Testis (tissue), 3 donors: ENCODE measurements around the gene CRY1. TPM values are rescaled to one million over a fixed set of nuclear protein-coding genes. Genes with fewer than 3 reads are reported as not detected.
"Not testable (repeated sequence)": the region's sequence is repeated elsewhere in the genome, so short reads cannot be mapped to it uniquely, and the experiment has no call there.

ENCODE experiments used
- DNase-seq: peaks from one replicate; pipeline ENCODE4 v3.0.0-alpha.2; 2019
- H3K27ac ChIP-seq, 2 donors: fragments of 200-600 bp; sonication (generic); one replicate each; pipeline ENCODE4 v1.5.1; 2019
- H3K27me3 ChIP-seq: fragments of 200-600 bp; sonication (generic); one replicate; pipeline ENCODE4 v1.5.1; 2019
- H3K36me3 ChIP-seq: fragments of 200-600 bp; sonication (generic); one replicate; pipeline ENCODE4 v1.5.1; 2017; ENCODE audit warnings: low read depth; ENCODE audit errors: missing control alignments
- H3K4me1 ChIP-seq: fragments of 200-600 bp; sonication (generic); one replicate; pipeline ENCODE4 v1.5.1; 2019
- H3K4me3 ChIP-seq, 2 donors: fragments of 200-600 bp; sonication (generic); one replicate each; pipeline ENCODE4 v1.5.1; 2017 to 2019
- H3K9me3 ChIP-seq: fragments of 200-600 bp; sonication (generic); one replicate; pipeline ENCODE4 v1.5.1; 2017
- POLR2A ChIP-seq: fragments of 450-650 bp; IDR thresholded peaks from one replicate; pipeline ENCODE4 v1.6.1; 2017; ENCODE audit warnings: antibody characterized with exemption, mild to moderate bottlenecking, moderate library complexity
- WGBS, 2 donors: methylation state at CpG; one replicate each; pipeline ENCODE4 v1.1.5; 2018; 5-methylcytosine and 5-hydroxymethylcytosine counted together
- intact Hi-C: fragments of 100-400 bp; cut with DNase I; formaldehyde crosslinking; loops from one replicate; pipeline ENCODE4 v1.15.1; 2023; ENCODE audit warnings: low total_unique reads
- polyA plus RNA-seq: library from polyadenylated mRNA; stranded (reverse); fragments of 350-450 nt; fragmentation: Illumina TruSeq; extraction: RNeasy Lipid Tissue Mini Kit (QIAGEN cat#74804); gene quantifications from one replicate; pipeline ENCODE4 v1.2.3, GENCODE V29; 2014; ENCODE audit warnings: low read depth, low replicate concordance; ENCODE audit not compliant: insufficient read depth
- total RNA-seq, 2 donors: library from RNA; depleted of rRNA; stranded (reverse); fragments of >200 nt; gene quantifications; one replicate each; pipeline ENCODE4 v1.2.3, GENCODE V29; 2016
- TF ChIP-seq, protein P1 (sequence below), 3 experiments: fragments of 450-650 bp in 2 of 3; fragments of 200-600 bp in 1 of 3; sonication (generic) in 1 of 3; IDR thresholded peaks; one replicate each; pipeline ENCODE4 v1.5.1; 2016 to 2019; ENCODE audit warnings: antibody characterized with exemption in 3 of 3, mild to moderate bottlenecking in 2 of 3, moderate library complexity in 1 of 3

Gene CRY1
- total and polyA plus RNA-seq, 3 donors from 2014 or later = 63.0 to 92.0 (median 71.6) TPM

DNA sequence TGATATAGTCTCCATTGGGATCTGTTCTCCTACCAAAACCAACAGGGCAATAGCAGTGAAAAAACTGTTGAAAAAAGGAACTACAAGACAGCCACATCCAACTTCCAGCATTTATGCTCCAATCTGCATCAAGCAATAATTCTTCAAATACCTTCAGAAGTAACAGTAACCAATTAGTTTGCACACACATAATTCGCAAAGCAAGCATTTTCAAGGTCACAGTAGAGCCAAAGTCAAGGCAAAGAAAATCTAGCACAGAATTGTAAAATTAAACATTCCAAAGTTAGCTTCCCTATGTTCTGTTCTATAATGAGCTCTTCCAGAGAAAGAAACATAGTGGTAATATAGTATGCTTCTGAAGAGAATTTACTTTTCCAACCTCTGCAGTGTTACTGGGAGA lies 95.4 kb downstream of the CRY1 start:
- H3K36me3 ChIP-seq = no peaks in the 10 kb centered on the region
- H3K27ac ChIP-seq = no peak overlapping the region
- no peak for DNase-seq

GRCh38 chr12:106996102-106996501 lies 97.2 kb downstream of the CRY1 start:
- intact Hi-C loops, H3K4me3 ChIP-seq, H3K27me3 ChIP-seq, H3K36me3 ChIP-seq, DNase-seq, H3K9me3 ChIP-seq, H3K4me1 ChIP-seq, H3K27ac ChIP-seq: not testable (repeated sequence)
- 96 to 97% methylated on average over 5 of the region's 5 CpGs for WGBS, 2 donors

More for the DNA sequence above, 95.4 kb downstream of the CRY1 start:
- Histone ChIP-seq H3K4me3 (no peak overlapping the region), H3K27me3 (no peaks in the 10 kb centered on the region), H3K9me3 (no peaks in the 10 kb centered on the region), H3K4me1 (peaks cover 4% of the 10 kb centered on the region)
- intact Hi-C loops = no loop called here
- WGBS, 2 donors = 56 to 62% methylated on average over 1 of the region's 1 CpG
- no peak for TF ChIP-seq POLR2A
- TF ChIP-seq, protein P1, sequence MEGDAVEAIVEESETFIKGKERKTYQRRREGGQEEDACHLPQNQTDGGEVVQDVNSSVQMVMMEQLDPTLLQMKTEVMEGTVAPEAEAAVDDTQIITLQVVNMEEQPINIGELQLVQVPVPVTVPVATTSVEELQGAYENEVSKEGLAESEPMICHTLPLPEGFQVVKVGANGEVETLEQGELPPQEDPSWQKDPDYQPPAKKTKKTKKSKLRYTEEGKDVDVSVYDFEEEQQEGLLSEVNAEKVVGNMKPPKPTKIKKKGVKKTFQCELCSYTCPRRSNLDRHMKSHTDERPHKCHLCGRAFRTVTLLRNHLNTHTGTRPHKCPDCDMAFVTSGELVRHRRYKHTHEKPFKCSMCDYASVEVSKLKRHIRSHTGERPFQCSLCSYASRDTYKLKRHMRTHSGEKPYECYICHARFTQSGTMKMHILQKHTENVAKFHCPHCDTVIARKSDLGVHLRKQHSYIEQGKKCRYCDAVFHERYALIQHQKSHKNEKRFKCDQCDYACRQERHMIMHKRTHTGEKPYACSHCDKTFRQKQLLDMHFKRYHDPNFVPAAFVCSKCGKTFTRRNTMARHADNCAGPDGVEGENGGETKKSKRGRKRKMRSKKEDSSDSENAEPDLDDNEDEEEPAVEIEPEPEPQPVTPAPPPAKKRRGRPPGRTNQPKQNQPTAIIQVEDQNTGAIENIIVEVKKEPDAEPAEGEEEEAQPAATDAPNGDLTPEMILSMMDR (IDR thresholded peaks at IDR 0.05) = no peak

DNA sequence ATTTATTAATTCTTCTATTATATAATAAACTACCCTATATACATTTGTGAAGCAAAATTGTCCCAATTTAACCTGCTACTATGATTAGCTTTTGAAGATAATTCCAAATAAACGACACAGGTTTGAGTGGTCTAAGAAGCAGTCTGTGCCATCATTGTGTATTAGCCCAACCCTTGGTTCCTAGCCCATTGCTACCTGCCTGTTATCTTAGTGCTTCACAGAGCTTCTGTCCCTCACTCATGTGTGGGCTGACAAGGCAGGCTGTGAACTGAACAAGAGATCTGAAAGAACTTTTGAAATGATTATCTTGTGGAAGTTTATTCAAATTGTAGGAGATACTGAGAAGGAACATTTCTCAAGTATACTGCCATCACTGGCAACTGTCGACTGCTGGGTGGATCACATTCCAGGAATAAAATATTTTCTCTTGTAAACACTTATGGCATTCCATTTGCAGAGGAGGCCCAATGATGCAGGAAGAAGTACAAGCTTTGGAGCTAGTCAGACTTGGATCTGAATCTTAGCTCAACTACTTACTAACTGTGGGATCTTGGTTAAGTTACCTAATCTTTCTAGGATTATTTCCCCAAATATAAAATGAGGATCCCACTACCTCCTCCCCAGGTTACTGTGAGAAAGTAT lies 98.6 kb downstream of the CRY1 start:
- TF ChIP-seq POLR2A = no peak
- TF ChIP-seq, protein P1 (IDR thresholded peaks at IDR 0.05) = no peak
- Histone ChIP-seq H3K36me3 (no peaks in the 10 kb centered on the region), H3K9me3 (no peaks in the 10 kb centered on the region), H3K27me3 (no peaks in the 10 kb centered on the region), H3K4me1 (peaks cover 4% of the 10 kb centered on the region), H3K27ac (peak overlapping the region in 1 of 2 donors; percentile 42), H3K4me3 (no peak overlapping the region)
- intact Hi-C loops = no loop called here
- DNase-seq = no peak
- 39 to 49% methylated on average over 2 of the region's 2 CpGs for WGBS, 2 donors

DNA sequence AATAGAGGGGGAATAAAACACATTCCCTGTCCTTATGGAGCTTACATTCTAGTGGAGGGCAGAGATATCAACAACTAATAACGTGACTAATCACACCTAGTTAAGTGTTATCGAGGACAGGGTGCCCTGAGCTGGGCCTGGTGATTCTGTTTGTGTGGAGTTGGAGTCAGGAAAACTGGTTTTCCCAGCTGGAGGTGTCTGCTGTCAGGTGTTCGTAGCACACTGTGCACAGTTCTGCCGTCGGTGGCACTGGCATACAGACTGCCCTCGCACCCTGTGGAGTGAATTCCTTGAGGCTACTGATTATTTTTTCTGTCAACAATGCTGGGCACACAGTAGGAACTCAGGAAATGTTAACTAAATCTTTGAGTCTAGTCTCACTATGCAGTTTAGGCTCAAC lies 105.5 kb downstream of the CRY1 start:
- WGBS, 2 donors = 49 to 56% methylated on average over 6 of the region's 6 CpGs
- no peak for DNase-seq
- Histone ChIP-seq H3K4me1 (peaks cover 11% of the 10 kb centered on the region), H3K9me3 (no peaks in the 10 kb centered on the region), H3K4me3 (peak overlapping the region in 1 of 2 donors; percentile 89), H3K27me3 (no peaks in the 10 kb centered on the region), H3K27ac (no peak overlapping the region), H3K36me3 (no peaks in the 10 kb centered on the region)
- TF ChIP-seq, protein P1 (IDR thresholded peaks at IDR 0.05) = no peak
- TF ChIP-seq POLR2A = no peak
- intact Hi-C loops = loop anchor here (10.0 kb wide), 1 partner anchor 107 kb away; the partner anchor contains the start of gene CRY1

- peaks cover 11% of the 10 kb centered on the region for H3K4me1 ChIP-seq
- 0% methylated on average over 17 to 50 of the region's 50 CpGs for WGBS, 2 donors
- no peaks in the 10 kb centered on the region for H3K9me3 ChIP-seq
- DNase-seq = peak; percentile 96
- H3K27ac ChIP-seq = peak within 1 kb of the TSS; percentile 89 to 93
- intact Hi-C loops = loop anchor here (10.0 kb wide), 1 partner anchor 108 kb away; the partner anchor contains the start of gene CRY1
- TF ChIP-seq, protein P1 (IDR thresholded peaks at IDR 0.05) = no peak
- TF ChIP-seq POLR2A = peak; percentile 41
- H3K4me3 ChIP-seq = peak within 1 kb of the TSS; percentile 79 to 89
- no peaks in the 10 kb centered on the region for H3K36me3 ChIP-seq
- no peaks in the 10 kb centered on the region for H3K27me3 ChIP-seq
These were observed 106.5 kb downstream of the CRY1 start, which contains the start of gene MTERF2 for GRCh38 chr12:106986625-106987389. TSS of gene MTERF2 (minus strand) at chr12:106987146. CDS start at chr12:106978714, 8,432 bp downstream.
